ENCODE data around the gene SDR42E1.

The SDR42E1 gene

DNA sequence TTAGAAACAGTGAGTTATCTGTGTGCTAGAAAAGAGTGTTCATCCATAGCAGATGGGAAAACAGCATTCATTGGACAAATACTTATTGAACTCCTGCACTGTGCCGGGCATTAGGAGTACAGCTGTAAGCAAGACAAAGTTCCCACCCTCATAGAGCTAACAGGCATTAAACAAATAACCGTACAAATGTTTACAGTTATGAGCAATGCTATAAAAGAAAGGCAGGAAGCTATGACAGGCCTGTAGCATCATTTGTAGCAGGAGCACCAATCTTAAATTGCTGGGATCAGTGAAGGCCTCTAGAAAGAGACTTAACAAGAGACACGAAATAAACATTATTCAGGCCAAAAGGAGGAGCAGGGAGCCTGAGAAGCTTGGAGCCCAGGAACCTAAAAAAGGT, 15.6 kb downstream of the SDR42E1 start:
- no peak overlapping the region for H3K4me3 ChIP-seq (replicated peaks; ENCODE audit: insufficient read depth, low read length)
- DNase-seq (ENCODE audit: low read depth in 1 of 2, low spot score in 1 of 2), result no peak
- H3K27ac ChIP-seq (replicated peaks), result no peak overlapping the region
- no peaks in the 10 kb centered on the region for H3K27me3 ChIP-seq (ENCODE audit: insufficient read depth, poor library complexity, severe bottlenecking)
- TF ChIP-seq, protein P1, sequence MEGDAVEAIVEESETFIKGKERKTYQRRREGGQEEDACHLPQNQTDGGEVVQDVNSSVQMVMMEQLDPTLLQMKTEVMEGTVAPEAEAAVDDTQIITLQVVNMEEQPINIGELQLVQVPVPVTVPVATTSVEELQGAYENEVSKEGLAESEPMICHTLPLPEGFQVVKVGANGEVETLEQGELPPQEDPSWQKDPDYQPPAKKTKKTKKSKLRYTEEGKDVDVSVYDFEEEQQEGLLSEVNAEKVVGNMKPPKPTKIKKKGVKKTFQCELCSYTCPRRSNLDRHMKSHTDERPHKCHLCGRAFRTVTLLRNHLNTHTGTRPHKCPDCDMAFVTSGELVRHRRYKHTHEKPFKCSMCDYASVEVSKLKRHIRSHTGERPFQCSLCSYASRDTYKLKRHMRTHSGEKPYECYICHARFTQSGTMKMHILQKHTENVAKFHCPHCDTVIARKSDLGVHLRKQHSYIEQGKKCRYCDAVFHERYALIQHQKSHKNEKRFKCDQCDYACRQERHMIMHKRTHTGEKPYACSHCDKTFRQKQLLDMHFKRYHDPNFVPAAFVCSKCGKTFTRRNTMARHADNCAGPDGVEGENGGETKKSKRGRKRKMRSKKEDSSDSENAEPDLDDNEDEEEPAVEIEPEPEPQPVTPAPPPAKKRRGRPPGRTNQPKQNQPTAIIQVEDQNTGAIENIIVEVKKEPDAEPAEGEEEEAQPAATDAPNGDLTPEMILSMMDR (IDR thresholded peaks at IDR 0.05; ENCODE audit: insufficient read depth, low read length), result no peak
- TF ChIP-seq REST (IDR thresholded peaks at IDR 0.05; ENCODE audit: insufficient replicate concordance, low read depth) (no peak), POLR2AphosphoS5 (IDR thresholded peaks at IDR 0.05; ENCODE audit: low read depth) (no peak), GABPA (IDR thresholded peaks at IDR 0.05; ENCODE audit: low read depth) (no peak), SPI1 (IDR thresholded peaks at IDR 0.05; ENCODE audit: borderline replicate concordance, low read depth) (no peak)

DNA sequence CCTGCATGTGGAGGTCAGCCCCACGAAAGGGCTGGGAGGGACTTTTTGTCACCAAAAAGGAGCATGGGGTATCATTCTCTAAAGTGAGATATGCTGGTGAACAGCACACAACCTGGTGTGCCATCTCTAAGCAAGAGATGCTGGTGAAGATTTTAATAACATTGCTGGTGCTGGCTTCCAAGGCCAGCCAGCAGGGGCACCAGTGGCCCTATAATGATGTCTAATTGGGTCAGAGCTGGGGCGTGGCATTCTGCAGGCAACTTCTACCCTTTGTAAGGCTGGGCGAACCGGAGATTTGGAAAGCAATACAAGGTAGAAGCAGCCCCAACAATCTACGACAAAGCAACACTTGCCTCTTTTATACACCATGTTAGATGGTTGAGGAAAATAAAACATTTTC, 16.8 kb downstream of the SDR42E1 start:
- H3K4me3 ChIP-seq (replicated peaks; ENCODE audit: insufficient read depth, low read length), result no peak overlapping the region
- no peak for TF ChIP-seq SPI1 (IDR thresholded peaks at IDR 0.05; ENCODE audit: borderline replicate concordance, low read depth)
- TF ChIP-seq, protein P1 (IDR thresholded peaks at IDR 0.05; ENCODE audit: insufficient read depth, low read length), result peak; percentile 20
- no peak for DNase-seq (ENCODE audit: low read depth in 1 of 2, low spot score in 1 of 2)
- H3K27ac ChIP-seq (replicated peaks), result no peak overlapping the region
- no peaks in the 10 kb centered on the region for H3K27me3 ChIP-seq (ENCODE audit: insufficient read depth, poor library complexity, severe bottlenecking)

DNA sequence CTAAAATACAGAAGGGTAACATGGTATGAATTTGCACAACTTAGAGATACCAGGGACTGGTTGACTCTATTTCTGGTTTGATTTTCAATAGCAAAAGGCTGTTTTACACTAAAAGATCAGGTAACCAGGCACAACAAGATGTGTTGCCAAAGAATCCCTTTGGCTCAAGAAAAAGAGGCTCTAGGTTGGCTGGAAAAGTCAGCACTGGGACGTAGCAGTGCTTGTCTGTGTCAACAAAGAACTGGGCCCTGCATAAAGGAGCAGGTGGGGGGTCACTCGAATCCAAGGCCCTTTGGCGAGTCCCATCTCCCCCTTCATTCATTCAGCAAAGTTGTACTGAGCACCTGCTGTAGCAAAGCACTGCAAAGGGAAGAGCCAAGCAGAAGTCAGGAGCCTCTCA, 18.4 kb downstream of the SDR42E1 start:
- DNase-seq (ENCODE audit: low read depth in 1 of 2, low spot score in 1 of 2), result no peak
- TF ChIP-seq, protein P1 (IDR thresholded peaks at IDR 0.05; ENCODE audit: insufficient read depth, low read length), result no peak
- TF ChIP-seq SPI1 (IDR thresholded peaks at IDR 0.05; ENCODE audit: borderline replicate concordance, low read depth) (no peak), POLR2AphosphoS5 (IDR thresholded peaks at IDR 0.05; ENCODE audit: low read depth) (no peak)
- H3K27ac ChIP-seq (replicated peaks), result no peak overlapping the region
- H3K27me3 ChIP-seq (ENCODE audit: insufficient read depth, poor library complexity, severe bottlenecking), result peaks cover 2% of the 10 kb centered on the region
- H3K4me3 ChIP-seq (replicated peaks; ENCODE audit: insufficient read depth, low read length), result no peak overlapping the region

GRCh38 chr16:81987706-81988105, 23.6 kb downstream of the SDR42E1 start:
- Histone ChIP-seq H3K27ac (replicated peaks) (no peak overlapping the region), H3K4me3 (replicated peaks; ENCODE audit: insufficient read depth, low read length) (no peak overlapping the region), H3K27me3 (ENCODE audit: insufficient read depth, poor library complexity, severe bottlenecking) (peaks cover 7% of the 10 kb centered on the region)
- no peak for TF ChIP-seq POLR2AphosphoS5 (IDR thresholded peaks at IDR 0.05; ENCODE audit: low read depth)
- no peak for TF ChIP-seq REST (IDR thresholded peaks at IDR 0.05; ENCODE audit: insufficient replicate concordance, low read depth)
- TF ChIP-seq GABPA (IDR thresholded peaks at IDR 0.05; ENCODE audit: low read depth), result no peak
- TF ChIP-seq SPI1 (IDR thresholded peaks at IDR 0.05; ENCODE audit: borderline replicate concordance, low read depth), result no peak
- TF ChIP-seq, protein P1 (IDR thresholded peaks at IDR 0.05; ENCODE audit: insufficient read depth, low read length), result no peak
- no peak for DNase-seq (ENCODE audit: low read depth in 1 of 2, low spot score in 1 of 2)
